GM18526 (cell line): Measurements from ENCODE around the gene OSGEPL1.

Source experiments
- POLR2A ChIP-seq: IDR thresholded peaks from 3 replicates; pipeline ENCODE4 v1.6.1; 2011; ENCODE audit not compliant: insufficient read length; ENCODE audit errors: extremely low read depth

Gene OSGEPL1

GRCh38 chr2:189770590-189771322 lies 8.2 kb upstream of the OSGEPL1 start:
- TF ChIP-seq POLR2A: no peak

DNA sequence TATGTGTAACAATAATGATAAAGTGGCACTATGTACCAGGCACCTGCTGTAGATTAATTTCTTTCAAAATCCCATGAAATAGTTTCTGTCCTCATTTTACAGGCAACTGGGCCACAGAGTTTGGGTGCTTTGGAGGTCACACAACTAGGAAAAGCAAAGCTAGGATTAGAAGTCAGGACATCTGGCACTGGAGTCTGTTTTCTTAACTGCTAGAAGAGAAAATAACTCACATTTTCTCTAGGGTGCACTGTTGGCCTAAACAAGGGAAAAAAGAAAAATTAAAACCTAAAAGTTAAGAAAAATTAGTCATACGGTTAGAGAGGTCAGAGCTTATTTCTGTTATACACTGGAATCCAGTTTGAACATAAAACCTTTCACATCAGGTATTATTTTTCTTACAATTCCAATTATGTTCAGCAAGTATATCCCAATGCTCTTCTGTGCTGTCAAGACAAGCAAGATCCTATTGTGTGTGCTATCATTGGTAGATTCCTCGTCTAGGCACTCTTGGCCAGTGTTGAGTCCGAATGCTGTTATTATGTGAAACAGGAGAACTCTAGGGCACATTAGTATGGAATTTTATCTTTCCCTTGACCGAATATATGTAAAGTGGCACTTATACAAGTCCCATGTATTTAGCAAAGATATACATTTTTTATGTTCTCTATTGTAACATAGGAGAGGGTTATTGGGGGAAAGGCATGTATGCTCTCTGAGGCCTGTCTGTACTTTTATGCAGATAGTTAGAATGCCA lies 1.5 kb upstream of the OSGEPL1 start:
- no peak for TF ChIP-seq POLR2A

- TF ChIP-seq POLR2A: no peak
These were observed 402 bp downstream of the OSGEPL1 start for GRCh38 chr2:189762229-189762550.

DNA sequence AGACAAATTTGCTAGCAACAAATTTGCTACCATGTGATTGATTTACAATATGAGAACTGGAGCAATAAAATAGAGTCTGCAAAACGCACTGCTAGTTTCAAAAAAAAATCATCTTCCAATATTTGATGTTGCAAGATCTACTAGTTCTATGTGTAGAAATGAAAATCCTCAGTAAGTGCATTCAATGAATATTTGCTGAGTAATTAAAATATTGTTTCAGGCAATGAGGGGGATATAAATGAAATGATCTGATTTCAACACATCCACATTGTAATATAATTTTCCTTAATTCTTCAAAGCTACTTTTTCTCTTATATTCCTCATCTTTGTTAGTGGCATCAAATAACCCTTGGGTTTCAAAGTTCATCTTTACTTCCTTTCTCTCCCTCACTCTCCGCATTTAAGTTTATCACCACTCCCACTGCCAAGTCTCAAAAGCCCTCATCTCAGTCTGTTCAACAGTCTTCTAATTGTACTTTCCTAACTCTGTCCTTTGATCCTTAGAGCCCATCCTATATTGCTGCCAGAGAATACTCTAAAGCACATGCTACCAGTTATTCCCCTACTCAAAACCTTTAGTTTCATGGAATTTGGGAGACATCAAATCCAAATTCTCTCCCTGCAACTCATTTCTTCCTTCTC lies 6.2 kb downstream of the OSGEPL1 start:
- no peak for TF ChIP-seq POLR2A

- TF ChIP-seq POLR2A: no peak
These were observed 11.4 kb downstream of the OSGEPL1 start for GRCh38 chr2:189751080-189751658.

DNA sequence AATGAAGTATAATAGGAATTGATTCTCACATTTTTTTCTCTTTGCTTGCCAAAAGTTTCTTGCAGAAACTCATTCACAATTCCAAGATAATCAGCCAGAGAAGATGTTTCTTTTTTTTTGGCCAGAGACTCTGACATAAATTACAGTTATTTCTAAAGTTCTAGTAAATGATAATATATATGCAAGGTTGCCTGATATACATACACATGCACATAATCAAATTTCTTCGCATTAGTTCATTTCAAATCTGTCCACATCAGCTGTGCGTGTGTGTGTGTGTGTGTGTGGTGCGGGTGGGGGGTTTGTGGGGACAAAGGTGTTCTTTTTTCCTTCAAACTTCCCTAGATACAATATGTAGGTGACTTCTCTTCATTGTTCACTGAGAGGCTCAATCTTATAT lies 33.2 kb downstream of the OSGEPL1 start:
- no peak for TF ChIP-seq POLR2A

DNA sequence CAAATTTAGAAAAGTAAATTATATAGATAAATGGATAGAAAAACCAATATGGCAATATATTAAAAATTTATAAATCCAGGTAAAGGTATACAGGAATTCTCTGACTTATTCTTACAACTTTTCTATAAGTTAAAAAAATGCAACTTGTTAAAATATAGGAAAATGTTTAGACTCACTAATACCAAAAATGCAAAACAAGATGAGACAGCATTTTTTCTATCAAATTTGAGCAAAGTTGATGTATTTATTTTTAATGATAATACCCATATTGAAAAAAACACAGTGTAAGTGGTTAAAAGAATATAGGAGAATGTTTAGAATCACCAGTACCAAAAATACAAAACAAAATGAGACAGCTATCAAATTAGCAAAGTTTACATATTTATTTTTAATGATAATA lies 35.7 kb downstream of the OSGEPL1 start:
- no peak for TF ChIP-seq POLR2A

GRCh38 chr2:189726271-189726670 lies 36.3 kb downstream of the OSGEPL1 start:
- TF ChIP-seq POLR2A: no peak

GRCh38 chr2:189723192-189723591 lies 39.4 kb downstream of the OSGEPL1 start:
- TF ChIP-seq POLR2A: no peak

GRCh38 chr2:189719571-189719970 lies 43.0 kb downstream of the OSGEPL1 start:
- TF ChIP-seq POLR2A: no peak

- no peak for TF ChIP-seq POLR2A
These were observed 52.9 kb downstream of the OSGEPL1 start for GRCh38 chr2:189709501-189710221.

DNA sequence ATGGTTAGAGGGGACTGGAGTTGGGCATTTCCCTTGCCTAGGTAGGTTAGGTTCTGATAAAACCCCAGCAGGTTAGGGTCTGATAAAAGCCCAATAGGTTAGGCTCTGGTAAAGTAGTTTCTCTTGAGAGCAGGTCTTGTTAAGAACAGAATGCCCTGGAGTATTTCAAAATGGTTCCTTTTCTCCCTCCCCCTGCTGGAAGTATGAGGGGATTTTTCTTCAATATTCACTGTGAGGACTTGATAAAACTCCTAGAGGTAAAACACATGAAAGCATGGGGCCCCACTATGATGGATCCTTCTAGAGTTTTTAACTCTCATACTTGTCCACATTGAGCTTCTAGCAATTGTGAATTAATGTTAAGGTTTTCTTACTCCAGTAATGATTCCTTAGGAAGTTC lies 60.5 kb downstream of the OSGEPL1 start:
- TF ChIP-seq POLR2A: no peak

GRCh38 chr2:189700681-189701080 lies 61.9 kb downstream of the OSGEPL1 start:
- TF ChIP-seq POLR2A: no peak

DNA sequence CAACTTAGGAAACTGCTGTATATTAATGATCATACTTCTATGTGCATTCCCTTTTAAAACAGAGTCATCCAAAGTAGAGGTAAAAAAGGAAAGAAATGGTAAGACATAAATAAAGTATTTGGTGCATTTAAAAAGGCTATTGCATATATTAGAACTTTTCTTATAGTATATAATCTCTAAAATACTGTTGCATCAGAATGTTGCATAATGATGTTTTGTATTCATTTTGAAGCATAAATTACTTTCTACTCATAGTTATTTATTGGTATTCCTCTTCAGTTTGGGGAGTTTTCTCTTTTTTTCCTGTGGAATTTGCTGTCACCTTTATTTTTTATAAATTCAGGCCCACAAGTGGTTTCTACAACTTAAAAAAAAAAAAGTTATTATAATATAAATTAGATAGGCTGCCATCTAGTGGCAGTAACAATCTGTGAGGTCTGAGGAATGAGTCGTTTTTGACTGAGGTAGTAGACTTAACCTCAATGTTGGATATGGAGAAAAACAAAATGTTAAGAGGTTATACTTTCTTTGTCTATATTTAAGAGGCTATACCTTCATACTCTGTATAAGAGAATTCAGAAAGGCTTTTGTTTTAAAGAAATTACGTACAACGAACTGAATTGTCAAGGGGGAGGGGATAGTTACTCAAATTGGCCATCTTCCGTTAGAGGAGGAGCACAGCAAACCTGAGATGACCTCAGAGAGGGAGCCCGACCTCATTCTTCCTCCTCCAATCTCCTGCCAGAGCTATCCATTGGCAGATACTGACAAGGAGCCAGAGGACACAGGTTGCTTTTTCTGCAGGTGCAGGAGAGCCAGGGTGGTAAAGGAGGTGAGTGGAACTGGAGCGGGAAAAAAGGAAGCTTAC lies 64.3 kb downstream of the OSGEPL1 start:
- TF ChIP-seq POLR2A: no peak
